ENCODE measurements around the gene TLR9.
A peak's percentile ranks its signal among the peaks of the same experiment; 100 is the strongest.

TLR9 gene

GRCh38 chr3:52226229-52226817, 878 bp upstream of the TLR9 start:
- Histone ChIP-seq H4K91ac (ENCODE audit: low read length) (no peak overlapping the region), H3K27ac (ENCODE audit: low read length, poor library complexity, severe bottlenecking) (no peak overlapping the region), H2BK15ac (ENCODE audit: low read depth, poor library complexity, severe bottlenecking) (no peak overlapping the region), H4K8ac (ENCODE audit: low read length) (no peak overlapping the region), H3K9me3 (ENCODE audit: control insufficient read depth, low read length) (no peaks in the 10 kb centered on the region), H3K4ac (ENCODE audit: low read depth in 1 of 2, low read length in 2 of 2) (no peak overlapping the region), H3K23ac (ENCODE audit: low read length in 2 of 2) (no peak overlapping the region), H3K18ac (ENCODE audit: low read depth in 1 of 2, low read length in 2 of 2) (no peak overlapping the region), H3K36me3 (ENCODE audit: control insufficient read depth in 1 of 2, insufficient read depth in 2 of 2, low read depth in 1 of 2, low read length in 2 of 2) (peaks cover 39 to 44% of the 10 kb centered on the region in 2 experiments), H3K14ac (ENCODE audit: low read length in 2 of 2) (no peak overlapping the region), H3K4me3 (ENCODE audit: insufficient read depth in 1 of 2, low read depth in 1 of 2, low read length in 2 of 2) (no peak overlapping the region), H3K4me2 (ENCODE audit: low read length, poor library complexity, severe bottlenecking) (no peak overlapping the region), H2BK120ac (ENCODE audit: low read depth, low read length) (no peak overlapping the region), H3K27me3 (ENCODE audit: control insufficient read depth in 1 of 2, insufficient read depth in 1 of 2, low read length in 2 of 2) (peaks cover 0 to 7% of the 10 kb centered on the region in 2 experiments), H3K79me1 (replicated peaks; ENCODE audit: low read length, poor library complexity, severe bottlenecking) (peaks cover 17% of the 10 kb centered on the region), H3K4me1 (ENCODE audit: control insufficient read depth, insufficient read depth, low read depth, low read length) (no peaks in the 10 kb centered on the region), H2BK12ac (ENCODE audit: low read length in 2 of 2) (no peak overlapping the region), H3K9ac (ENCODE audit: low read length) (no peak overlapping the region), H2AK5ac (ENCODE audit: low read length, severe bottlenecking) (no peak overlapping the region), H2BK5ac (ENCODE audit: low read depth, low read length, poor library complexity, severe bottlenecking) (no peak overlapping the region), H2AFZ (ENCODE audit: low read depth, low read length) (no peak overlapping the region)
- WGBS = 94% methylated on average over 5 of the region's 5 CpGs
- no peak for DNase-seq

GRCh38 chr3:52223449-52224408, 1.7 kb downstream of the TLR9 start:
- no peak overlapping the region for H3K9ac ChIP-seq (ENCODE audit: low read length)

GRCh38 chr3:52222319-52223221, 2.9 kb downstream of the TLR9 start:
- H3K18ac ChIP-seq (ENCODE audit: low read depth in 1 of 2, low read length in 2 of 2) = no peak overlapping the region
- peaks cover 2% of the 10 kb centered on the region for H3K4me1 ChIP-seq (ENCODE audit: control insufficient read depth, insufficient read depth, low read depth, low read length)
- no peak overlapping the region for H2BK120ac ChIP-seq (ENCODE audit: low read depth, low read length)
- H3K4me3 ChIP-seq (ENCODE audit: insufficient read depth in 1 of 2, low read depth in 1 of 2, low read length in 2 of 2) = no peak overlapping the region
- H3K4ac ChIP-seq (ENCODE audit: low read depth in 1 of 2, low read length in 2 of 2) = no peak overlapping the region
- H3K14ac ChIP-seq (ENCODE audit: low read length in 2 of 2) = no peak overlapping the region
- no peak overlapping the region for H2BK15ac ChIP-seq (ENCODE audit: low read depth, poor library complexity, severe bottlenecking)
- WGBS = 90% methylated on average over 41 of the region's 41 CpGs
- no peak overlapping the region for H2AFZ ChIP-seq (ENCODE audit: low read depth, low read length)
- H3K9ac ChIP-seq (ENCODE audit: low read length) = no peak overlapping the region
- DNase-seq = no peak
- H3K27ac ChIP-seq (ENCODE audit: low read length, poor library complexity, severe bottlenecking) = no peak overlapping the region
- peak overlapping the region in 1 of 2 experiments; percentile 14 for H3K23ac ChIP-seq (ENCODE audit: low read length in 2 of 2)
- H3K27me3 ChIP-seq (ENCODE audit: control insufficient read depth in 1 of 2, insufficient read depth in 1 of 2, low read length in 2 of 2) = peaks cover 0 to 7% of the 10 kb centered on the region in 2 experiments
- no peak overlapping the region for H3K4me2 ChIP-seq (ENCODE audit: low read length, poor library complexity, severe bottlenecking)
- H2BK12ac ChIP-seq (ENCODE audit: low read length in 2 of 2) = no peak overlapping the region
- H4K91ac ChIP-seq (ENCODE audit: low read length) = no peak overlapping the region
- H3K36me3 ChIP-seq (ENCODE audit: control insufficient read depth in 1 of 2, insufficient read depth in 2 of 2, low read depth in 1 of 2, low read length in 2 of 2) = peaks cover 2 to 7% of the 10 kb centered on the region in 2 experiments
- H2BK5ac ChIP-seq (ENCODE audit: low read depth, low read length, poor library complexity, severe bottlenecking) = no peak overlapping the region
- H2AK5ac ChIP-seq (ENCODE audit: low read length, severe bottlenecking) = no peak overlapping the region
- no peaks in the 10 kb centered on the region for H3K9me3 ChIP-seq (ENCODE audit: control insufficient read depth, low read length)
- H3K79me1 ChIP-seq (replicated peaks; ENCODE audit: low read length, poor library complexity, severe bottlenecking) = no peaks in the 10 kb centered on the region
- H4K8ac ChIP-seq (ENCODE audit: low read length) = no peak overlapping the region

More at GRCh38 chr3:52223449-52224408, 1.7 kb downstream of the TLR9 start:
- H3K4me1 ChIP-seq (ENCODE audit: control insufficient read depth, insufficient read depth, low read depth, low read length) = peaks cover 2% of the 10 kb centered on the region
- no peak overlapping the region for H2AK5ac ChIP-seq (ENCODE audit: low read length, severe bottlenecking)
- H2BK120ac ChIP-seq (ENCODE audit: low read depth, low read length) = no peak overlapping the region
- peaks cover 0 to 7% of the 10 kb centered on the region in 2 experiments for H3K27me3 ChIP-seq (ENCODE audit: control insufficient read depth in 1 of 2, insufficient read depth in 1 of 2, low read length in 2 of 2)
- H3K27ac ChIP-seq (ENCODE audit: low read length, poor library complexity, severe bottlenecking) = no peak overlapping the region
- H2BK12ac ChIP-seq (ENCODE audit: low read length in 2 of 2) = no peak overlapping the region
- H3K4me3 ChIP-seq (ENCODE audit: insufficient read depth in 1 of 2, low read depth in 1 of 2, low read length in 2 of 2) = no peak overlapping the region
- no peaks in the 10 kb centered on the region for H3K9me3 ChIP-seq (ENCODE audit: control insufficient read depth, low read length)
- peak overlapping the region; percentile 35 for H4K91ac ChIP-seq (ENCODE audit: low read length)
- no peak for DNase-seq
- H3K79me1 ChIP-seq (replicated peaks; ENCODE audit: low read length, poor library complexity, severe bottlenecking) = no peaks in the 10 kb centered on the region
- no peak overlapping the region for H3K18ac ChIP-seq (ENCODE audit: low read depth in 1 of 2, low read length in 2 of 2)
- no peak overlapping the region for H4K8ac ChIP-seq (ENCODE audit: low read length)
- WGBS = 93% methylated on average over 29 of the region's 32 CpGs
- no peak overlapping the region for H2BK15ac ChIP-seq (ENCODE audit: low read depth, poor library complexity, severe bottlenecking)
- H3K4ac ChIP-seq (ENCODE audit: low read depth in 1 of 2, low read length in 2 of 2) = no peak overlapping the region
- H3K14ac ChIP-seq (ENCODE audit: low read length in 2 of 2) = no peak overlapping the region
- H3K23ac ChIP-seq (ENCODE audit: low read length in 2 of 2) = no peak overlapping the region
- no peak overlapping the region for H2AFZ ChIP-seq (ENCODE audit: low read depth, low read length)
- H3K4me2 ChIP-seq (ENCODE audit: low read length, poor library complexity, severe bottlenecking) = no peak overlapping the region
- no peak overlapping the region for H2BK5ac ChIP-seq (ENCODE audit: low read depth, low read length, poor library complexity, severe bottlenecking)
- H3K36me3 ChIP-seq (ENCODE audit: control insufficient read depth in 1 of 2, insufficient read depth in 2 of 2, low read depth in 1 of 2, low read length in 2 of 2) = peaks cover 13 to 18% of the 10 kb centered on the region in 2 experiments

Measured in mesenchymal stem cell (in vitro differentiated cells and primary cell).